HG03097 (cell line): ENCODE measurements around the gene OR4F6.
"Not testable (repeated sequence)": the region's sequence is repeated elsewhere in the genome, so short reads cannot be mapped to it uniquely, and the experiment has no call there.

ENCODE experiments used
- ATAC-seq: cut with Tn5 transposase; IDR thresholded peaks from one replicate; pipeline ENCODE4 v1.9.1; 2021; ENCODE audit not compliant: unreplicated experiment, low FRiP score

OR4F6 gene, protein sequence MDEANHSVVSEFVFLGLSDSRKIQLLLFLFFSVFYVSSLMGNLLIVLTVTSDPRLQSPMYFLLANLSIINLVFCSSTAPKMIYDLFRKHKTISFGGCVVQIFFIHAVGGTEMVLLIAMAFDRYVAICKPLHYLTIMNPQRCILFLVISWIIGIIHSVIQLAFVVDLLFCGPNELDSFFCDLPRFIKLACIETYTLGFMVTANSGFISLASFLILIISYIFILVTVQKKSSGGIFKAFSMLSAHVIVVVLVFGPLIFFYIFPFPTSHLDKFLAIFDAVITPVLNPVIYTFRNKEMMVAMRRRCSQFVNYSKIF

DNA sequence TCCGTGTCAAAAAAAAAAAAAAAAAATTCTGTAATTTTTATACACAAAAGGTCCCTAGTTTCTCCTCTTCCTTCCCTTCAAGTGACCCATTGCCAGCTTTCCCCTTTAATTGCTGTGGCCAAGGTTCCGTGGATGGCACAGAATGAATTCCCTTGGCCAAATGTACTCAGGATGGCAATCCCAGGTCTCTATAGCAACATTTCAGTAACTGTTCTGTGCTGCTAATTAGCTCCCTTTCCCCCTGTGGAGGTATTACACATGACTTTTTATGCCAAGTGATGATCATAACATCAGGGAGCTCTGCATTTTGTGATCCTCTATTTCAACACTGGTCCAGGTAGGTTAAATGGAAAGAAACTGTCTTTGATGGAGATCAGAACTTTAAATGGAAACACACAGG is at the start of gene OR4F6:
Gene OR4F6, plus strand, starts transcription at position 301 of the 400 bp plus-strand sequence. CDS start 2,211 bp downstream, outside the sequence.
- no peak for ATAC-seq

GRCh38 chr15:101764669-101765339 is 38.5 kb upstream of the OR4F6 start:
- ATAC-seq, result not testable (repeated sequence)

DNA sequence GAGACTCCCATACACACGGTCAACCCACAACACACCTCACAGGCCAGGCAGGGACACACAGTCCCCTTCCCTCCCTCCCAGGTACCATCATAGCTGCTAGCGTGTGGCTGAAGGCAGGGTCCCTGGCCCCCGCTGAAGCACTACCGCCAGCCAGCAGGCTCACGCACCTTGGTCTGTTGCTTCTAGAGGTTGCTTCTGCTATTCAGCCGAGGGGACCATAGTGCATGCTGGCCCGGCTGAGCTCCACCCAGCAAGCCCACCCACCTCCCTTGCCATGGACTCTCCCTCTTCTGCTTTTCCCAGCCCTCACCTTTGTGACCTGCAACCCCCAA is 38.0 kb upstream of the OR4F6 start:
- ATAC-seq, result not testable (repeated sequence)

- ATAC-seq, result no peak
These were observed 37.4 kb upstream of the OR4F6 start for GRCh38 chr15:101765772-101766456.

DNA sequence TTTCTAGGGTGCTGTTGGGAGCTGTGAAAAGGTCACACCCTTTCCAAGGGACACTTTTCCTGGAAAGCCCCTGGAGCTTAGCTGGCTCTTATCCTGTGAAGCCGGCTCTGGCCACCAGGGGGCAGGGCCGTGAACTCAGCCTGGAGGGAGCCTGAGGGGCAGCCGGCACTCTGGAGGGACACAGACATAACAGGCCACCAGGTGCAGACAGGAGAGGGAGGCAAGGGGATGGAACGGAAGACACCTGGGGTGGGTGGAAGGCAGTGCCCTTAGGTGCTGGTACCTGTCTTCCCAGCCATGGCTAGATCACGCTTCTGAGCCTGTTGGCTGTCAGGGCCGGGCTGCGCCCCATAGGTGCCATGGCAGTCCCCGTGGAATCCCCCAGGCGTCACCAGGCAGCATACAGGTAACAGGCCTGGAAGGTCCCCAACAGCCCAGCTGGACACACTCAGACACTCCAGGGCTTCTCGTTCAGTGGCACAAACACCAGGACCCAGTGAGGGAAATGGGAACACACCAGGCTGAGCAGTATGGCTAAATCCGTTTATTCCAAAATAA is 36.1 kb upstream of the OR4F6 start:
- not testable (repeated sequence) for ATAC-seq

GRCh38 chr15:101772921-101773320 is 30.4 kb upstream of the OR4F6 start:
- ATAC-seq, result no peak

GRCh38 chr15:101773496-101774100 is 29.7 kb upstream of the OR4F6 start:
- ATAC-seq, result no peak

DNA sequence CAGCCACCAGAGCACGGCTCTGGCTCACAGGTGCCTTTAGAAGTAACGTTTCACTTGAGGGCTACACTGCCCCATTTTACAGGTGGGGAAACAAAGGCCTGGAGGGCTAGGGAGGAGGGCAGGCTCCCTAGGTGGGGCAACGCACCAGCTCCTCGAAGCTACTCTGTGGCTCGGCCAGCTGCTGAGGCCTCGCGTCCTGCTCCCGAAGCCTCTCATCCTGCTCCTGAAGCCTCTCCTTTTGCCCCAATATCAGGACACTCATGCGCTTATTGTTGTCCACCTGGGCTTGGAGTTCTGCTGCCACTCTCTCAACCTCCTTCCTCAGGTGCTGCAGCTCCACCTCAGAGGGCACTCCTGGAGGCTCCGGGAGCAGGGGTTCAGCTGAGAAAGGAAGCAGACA is 28.2 kb upstream of the OR4F6 start:
- no peak for ATAC-seq

- not testable (repeated sequence) for ATAC-seq
These were observed 24.7 kb upstream of the OR4F6 start for GRCh38 chr15:101778576-101778975.

DNA sequence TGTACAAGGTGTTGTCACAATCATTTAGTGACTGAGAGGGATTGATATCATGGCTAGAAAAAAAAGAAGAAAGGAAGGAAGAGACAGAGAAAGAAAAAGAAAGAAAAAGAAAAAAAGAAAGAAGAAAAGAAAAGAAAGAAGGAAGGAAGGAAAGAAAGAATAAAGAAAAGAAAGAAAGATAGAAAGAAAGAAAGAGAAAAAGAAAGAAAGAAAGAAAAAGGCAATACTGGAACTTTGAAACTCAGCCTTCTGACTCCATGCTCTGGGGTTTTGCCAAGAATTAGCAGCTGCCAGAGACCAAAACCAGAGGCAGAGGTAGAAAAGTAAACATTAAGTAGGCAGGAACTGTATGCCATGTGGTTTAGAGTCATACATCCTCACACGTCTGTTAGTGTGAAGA is 23.1 kb upstream of the OR4F6 start:
- ATAC-seq, result not testable (repeated sequence)

DNA sequence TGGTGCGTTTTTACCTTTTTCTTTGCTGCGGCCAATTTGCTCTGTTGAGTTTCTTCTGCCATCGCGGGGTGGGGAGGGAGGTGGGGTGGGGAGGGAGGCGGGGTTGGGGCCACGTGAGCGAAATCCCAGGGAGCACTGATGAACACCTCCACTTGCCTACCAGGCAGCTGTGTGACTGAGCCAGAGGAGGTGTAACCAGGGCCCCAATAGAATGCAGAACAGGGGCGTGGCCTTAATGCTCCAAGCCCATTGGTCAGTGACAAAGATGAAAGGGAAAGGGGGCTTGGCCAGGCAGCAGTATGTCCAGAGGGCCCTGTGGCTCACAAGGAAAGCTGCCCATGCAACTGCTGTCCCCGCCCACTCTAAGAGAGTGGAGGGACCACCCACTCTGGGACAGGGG is 21.4 kb upstream of the OR4F6 start:
- no peak for ATAC-seq

- ATAC-seq, result no peak
These were observed 18.7 kb upstream of the OR4F6 start for GRCh38 chr15:101784644-101785043.

DNA sequence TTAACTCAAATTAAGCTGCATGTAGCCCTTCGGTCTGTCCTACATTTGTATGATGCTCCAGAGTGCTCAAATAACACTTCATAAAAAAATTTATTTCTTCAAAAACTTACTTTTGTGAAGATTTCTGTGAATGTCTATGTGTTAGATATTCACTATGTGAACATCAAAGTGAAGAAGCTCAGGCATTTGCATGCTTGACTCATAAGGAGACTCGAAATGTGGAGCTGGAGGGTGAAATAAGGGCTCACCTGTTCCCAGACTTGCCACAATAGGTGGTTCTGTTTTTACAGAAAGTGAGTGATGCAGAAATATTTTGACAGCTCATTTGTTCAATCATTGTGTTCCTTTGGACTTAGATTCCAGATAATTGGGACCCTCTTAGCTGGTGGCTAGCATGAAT is 16.9 kb upstream of the OR4F6 start:
- not testable (repeated sequence) for ATAC-seq

DNA sequence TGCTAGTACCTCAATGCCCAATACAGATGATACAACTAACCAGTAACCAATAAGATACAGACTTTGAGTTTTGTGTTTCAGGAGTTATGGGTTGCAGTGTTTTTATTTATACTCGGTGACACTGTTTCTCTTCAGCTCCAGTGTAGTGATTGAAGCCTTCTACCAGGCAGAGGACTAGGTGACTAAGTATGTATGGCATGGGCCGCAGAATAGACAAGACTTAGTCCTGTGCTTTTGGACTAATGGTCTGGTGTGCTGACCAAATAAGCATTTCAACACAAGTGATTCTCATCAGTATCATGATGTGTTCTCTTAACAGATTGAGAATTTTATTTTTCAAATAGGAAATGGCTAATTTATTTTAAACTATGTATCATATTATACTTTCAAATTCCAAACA is 15.3 kb upstream of the OR4F6 start:
- ATAC-seq, result not testable (repeated sequence)

GRCh38 chr15:101788503-101789269 is 14.6 kb upstream of the OR4F6 start:
- not testable (repeated sequence) for ATAC-seq

GRCh38 chr15:101790748-101791147 is 12.6 kb upstream of the OR4F6 start:
- ATAC-seq, result not testable (repeated sequence)

- not testable (repeated sequence) for ATAC-seq
These were observed 9.3 kb upstream of the OR4F6 start for GRCh38 chr15:101793981-101794380.

- no peak for ATAC-seq
These were observed 7.9 kb upstream of the OR4F6 start for GRCh38 chr15:101795455-101795854.

DNA sequence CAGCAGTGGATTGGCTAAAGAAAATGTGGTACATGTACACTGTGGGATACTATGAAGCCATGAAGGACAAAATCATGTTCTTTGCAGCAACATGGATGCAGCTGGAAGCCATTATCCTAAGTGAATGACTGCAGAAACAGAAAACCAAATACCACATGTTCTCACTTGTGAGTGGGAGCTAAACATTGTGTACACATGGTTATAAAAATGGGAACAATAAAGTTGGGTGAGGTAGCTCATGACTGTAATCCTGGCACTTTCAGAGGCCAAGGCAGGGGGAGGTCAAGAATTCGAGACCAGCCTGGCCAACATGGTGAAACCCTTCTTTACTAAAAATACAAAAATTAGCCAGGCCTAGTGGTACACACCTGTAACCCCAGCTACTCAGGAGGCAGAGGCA is 3.6 kb upstream of the OR4F6 start:
- ATAC-seq, result no peak

GRCh38 chr15:101801048-101801447 is 2.3 kb upstream of the OR4F6 start:
- ATAC-seq, result no peak
